PFSK-1 (cell line): ENCODE data around the gene COLQ. TPM values are rescaled to one million over a fixed set of nuclear protein-coding genes. Genes with fewer than 3 reads are reported as not detected.

Experiments used
- FOXP2 ChIP-seq: optimal IDR thresholded peaks from 2 replicates; pipeline ENCODE3; 2011; ENCODE audit warnings: borderline replicate concordance, control low read depth, inconsistent platforms; ENCODE audit not compliant: insufficient read depth; ENCODE audit errors: extremely low read length, extremely low read depth
- POLR2AphosphoS5 ChIP-seq: IDR thresholded peaks from 2 replicates; pipeline ENCODE4 v1.6.1; 2012; ENCODE audit warnings: low read depth, mild to moderate bottlenecking, control low read depth, low read length, moderate library complexity
- SIN3A ChIP-seq: IDR thresholded peaks from 2 replicates; pipeline ENCODE4 v1.6.1; 2012; ENCODE audit warnings: mild to moderate bottlenecking, low read length, moderate library complexity, borderline replicate concordance; ENCODE audit not compliant: insufficient read depth
- TAF1 ChIP-seq: IDR thresholded peaks from 2 replicates; pipeline ENCODE4 v1.6.1; 2012; ENCODE audit warnings: low read length, control low read depth, borderline replicate concordance; ENCODE audit not compliant: insufficient read depth
- polyA plus RNA-seq: library from polyadenylated mRNA; unstranded; fragments of >200 nt; gene quantifications from one replicate; pipeline ENCODE4 v1.2.1, GENCODE V29; 2012; ENCODE audit warnings: low read depth, missing spikeins; ENCODE audit not compliant: insufficient read length
- TF ChIP-seq, protein P1 (sequence below), 2 experiments: IDR thresholded peaks; 2 replicates each; pipeline versions ENCODE4 v1.6.1 to v1.8.0; 2011 to 2012; ENCODE audit warnings: low read depth in 2 of 2, low read length in 2 of 2, control low read depth in 1 of 2, inconsistent platforms in 1 of 2, mild to moderate bottlenecking in 1 of 2, moderate library complexity in 1 of 2; ENCODE audit not compliant: insufficient read depth in 1 of 2

The COLQ gene
- polyA plus RNA-seq, result 0.70 TPM

DNA sequence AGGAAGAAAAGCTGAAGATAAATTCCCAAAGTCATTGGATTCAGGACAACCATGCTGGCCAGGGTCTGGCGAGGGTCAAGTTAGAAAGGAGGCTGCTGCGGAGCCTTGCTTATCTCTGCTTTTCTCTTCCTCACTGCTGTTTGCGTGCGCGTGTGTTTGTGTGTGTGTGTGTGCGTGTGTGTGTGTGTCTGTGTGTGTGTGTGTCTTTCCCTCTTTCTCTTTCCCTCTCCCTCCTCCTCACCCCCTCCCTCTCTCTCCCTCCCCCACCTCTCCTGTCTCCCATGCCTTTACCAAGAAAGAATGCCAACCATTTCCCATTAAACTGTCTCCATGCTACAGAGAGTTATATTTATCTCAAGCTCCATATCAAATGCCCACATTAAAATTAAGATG, at the start of gene COLQ:
Gene COLQ (minus strand): TSS at position 134 of the 393 bp plus-strand sequence. CDS start 81 bp downstream, at position 53.
- TF ChIP-seq TAF1 (no peak), POLR2AphosphoS5 (no peak), SIN3A (no peak), FOXP2 (no peak)
- TF ChIP-seq, protein P1, sequence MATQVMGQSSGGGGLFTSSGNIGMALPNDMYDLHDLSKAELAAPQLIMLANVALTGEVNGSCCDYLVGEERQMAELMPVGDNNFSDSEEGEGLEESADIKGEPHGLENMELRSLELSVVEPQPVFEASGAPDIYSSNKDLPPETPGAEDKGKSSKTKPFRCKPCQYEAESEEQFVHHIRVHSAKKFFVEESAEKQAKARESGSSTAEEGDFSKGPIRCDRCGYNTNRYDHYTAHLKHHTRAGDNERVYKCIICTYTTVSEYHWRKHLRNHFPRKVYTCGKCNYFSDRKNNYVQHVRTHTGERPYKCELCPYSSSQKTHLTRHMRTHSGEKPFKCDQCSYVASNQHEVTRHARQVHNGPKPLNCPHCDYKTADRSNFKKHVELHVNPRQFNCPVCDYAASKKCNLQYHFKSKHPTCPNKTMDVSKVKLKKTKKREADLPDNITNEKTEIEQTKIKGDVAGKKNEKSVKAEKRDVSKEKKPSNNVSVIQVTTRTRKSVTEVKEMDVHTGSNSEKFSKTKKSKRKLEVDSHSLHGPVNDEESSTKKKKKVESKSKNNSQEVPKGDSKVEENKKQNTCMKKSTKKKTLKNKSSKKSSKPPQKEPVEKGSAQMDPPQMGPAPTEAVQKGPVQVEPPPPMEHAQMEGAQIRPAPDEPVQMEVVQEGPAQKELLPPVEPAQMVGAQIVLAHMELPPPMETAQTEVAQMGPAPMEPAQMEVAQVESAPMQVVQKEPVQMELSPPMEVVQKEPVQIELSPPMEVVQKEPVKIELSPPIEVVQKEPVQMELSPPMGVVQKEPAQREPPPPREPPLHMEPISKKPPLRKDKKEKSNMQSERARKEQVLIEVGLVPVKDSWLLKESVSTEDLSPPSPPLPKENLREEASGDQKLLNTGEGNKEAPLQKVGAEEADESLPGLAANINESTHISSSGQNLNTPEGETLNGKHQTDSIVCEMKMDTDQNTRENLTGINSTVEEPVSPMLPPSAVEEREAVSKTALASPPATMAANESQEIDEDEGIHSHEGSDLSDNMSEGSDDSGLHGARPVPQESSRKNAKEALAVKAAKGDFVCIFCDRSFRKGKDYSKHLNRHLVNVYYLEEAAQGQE (IDR thresholded peaks at IDR 0.05; ENCODE audit: insufficient read depth in 1 of 2, low read depth in 2 of 2, low read length in 2 of 2), result no peak

DNA sequence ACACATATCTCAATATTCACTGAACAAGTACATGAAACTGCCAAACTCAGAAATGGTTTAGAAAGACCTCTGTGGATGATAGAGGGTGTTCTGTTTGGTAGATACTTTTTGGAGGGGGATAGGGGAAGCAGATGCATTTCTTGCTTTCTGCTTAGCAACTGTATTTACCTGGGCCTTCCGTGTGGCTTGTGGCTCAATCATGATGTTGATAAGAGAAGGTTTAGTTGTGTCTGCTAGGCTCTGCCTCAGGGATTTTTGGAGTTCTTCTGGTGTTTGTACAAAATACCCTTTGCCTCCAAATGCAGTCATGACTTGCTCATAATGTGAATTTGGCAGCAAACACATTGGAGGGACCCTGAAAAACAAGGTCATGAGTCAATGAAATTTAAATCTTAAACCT, 41.7 kb upstream of the COLQ start:
- TF ChIP-seq TAF1, result no peak
- TF ChIP-seq POLR2AphosphoS5, result no peak
- TF ChIP-seq SIN3A, result no peak
- no peak for TF ChIP-seq FOXP2
- TF ChIP-seq, protein P1 (IDR thresholded peaks at IDR 0.05; ENCODE audit: insufficient read depth in 1 of 2, low read depth in 2 of 2, low read length in 2 of 2), result no peak

DNA sequence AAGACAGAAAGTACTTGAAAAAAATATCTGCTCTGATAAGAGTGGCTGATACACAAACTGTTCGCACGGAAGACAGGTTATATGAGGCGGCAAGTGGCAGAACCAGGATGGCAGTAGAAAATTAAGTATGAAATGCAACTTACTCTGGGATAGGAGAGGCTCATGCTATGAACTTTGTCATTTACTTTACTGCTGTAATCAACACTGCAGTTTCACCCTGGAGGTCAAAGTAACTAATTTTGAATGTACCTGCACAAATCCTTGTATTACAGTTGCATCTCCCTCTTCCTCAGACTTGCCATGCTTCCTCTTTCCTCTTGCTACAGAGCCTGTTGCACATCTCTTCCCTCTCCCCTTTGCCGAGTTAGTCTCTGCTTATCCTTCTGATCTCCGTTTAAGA, 41.1 kb upstream of the COLQ start:
- TF ChIP-seq TAF1 (no peak), FOXP2 (no peak), SIN3A (no peak), POLR2AphosphoS5 (no peak)
- TF ChIP-seq, protein P1 (IDR thresholded peaks at IDR 0.05; ENCODE audit: insufficient read depth in 1 of 2, low read depth in 2 of 2, low read length in 2 of 2), result no peak

DNA sequence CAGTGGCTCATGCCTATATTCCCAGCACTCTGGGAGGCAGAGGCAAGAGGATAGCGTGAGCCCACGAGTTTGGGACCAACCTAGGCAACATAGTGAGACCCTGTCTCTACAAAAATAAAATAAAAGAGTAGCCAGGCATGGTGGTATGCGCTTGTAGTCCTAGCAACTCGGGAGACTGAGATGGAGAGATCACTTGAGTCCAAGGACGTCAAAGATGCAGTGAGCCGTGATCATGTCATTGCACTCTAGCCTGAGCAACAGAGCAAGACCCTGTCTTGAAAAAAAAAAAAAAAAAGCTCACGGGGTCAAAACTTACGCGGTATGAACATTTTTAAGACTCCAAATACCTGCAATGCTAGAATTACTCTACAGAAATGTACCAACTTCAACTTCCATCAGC, 37.1 kb upstream of the COLQ start:
- no peak for TF ChIP-seq TAF1
- no peak for TF ChIP-seq POLR2AphosphoS5

DNA sequence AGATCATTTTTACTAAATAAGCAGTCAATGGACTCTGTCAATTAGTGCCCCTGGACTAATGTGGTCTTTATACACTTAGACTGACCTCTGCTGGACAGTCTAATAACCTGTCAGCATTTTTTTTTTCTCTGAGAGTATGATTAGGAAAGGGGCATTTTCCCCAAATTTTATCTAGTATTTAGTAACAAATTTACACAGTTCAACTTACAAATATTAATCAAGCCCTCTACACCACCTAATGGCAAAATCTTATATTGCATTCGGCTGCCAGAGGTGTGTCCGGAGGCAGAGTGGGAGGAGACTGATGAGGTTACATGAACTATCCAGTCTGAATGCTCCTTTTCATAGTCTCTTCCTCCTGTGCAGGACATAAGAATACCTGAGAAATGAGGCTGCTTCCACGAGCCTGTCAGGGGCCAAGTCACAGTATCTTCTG, 36.0 kb upstream of the COLQ start:
- no peak for TF ChIP-seq TAF1

DNA sequence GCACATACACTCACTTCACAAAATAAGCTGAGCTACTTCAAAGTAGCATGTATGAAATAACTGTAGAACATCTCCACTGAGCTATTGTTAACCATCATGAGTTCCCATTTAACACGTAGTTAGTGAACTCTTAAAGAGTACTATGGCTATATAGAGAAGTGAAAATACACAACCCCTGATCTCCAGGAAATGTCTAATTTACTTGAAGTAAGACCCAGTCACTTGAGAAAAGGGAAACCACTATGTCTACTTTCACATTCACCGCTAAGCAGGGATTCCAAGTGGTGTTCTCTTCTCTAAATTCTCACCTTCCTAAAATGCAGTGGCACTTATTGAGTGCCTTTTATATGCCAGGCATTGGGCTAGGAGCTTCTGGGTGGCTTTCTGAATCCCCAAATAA, 35.0 kb upstream of the COLQ start:
- TF ChIP-seq POLR2AphosphoS5, result no peak
- TF ChIP-seq SIN3A, result no peak
- TF ChIP-seq FOXP2, result no peak

DNA sequence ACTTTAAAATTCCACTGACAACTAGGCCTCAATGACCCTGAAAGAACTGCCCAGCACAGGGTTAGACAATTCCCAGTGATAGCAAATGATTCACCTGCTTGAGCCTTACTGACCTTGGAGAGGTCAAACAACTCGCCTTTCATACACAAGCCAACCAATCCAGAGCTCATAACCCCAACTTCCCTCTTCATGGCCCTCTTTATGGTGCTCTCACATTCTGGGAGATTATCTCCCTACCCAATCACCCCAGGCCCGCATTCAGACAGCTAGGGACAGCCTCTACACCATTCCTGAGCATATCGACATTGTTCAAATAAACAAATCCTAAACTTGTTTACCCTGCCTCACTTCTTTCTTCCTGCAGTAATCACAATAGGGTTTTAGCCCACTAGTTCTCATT, 32.2 kb upstream of the COLQ start:
- TF ChIP-seq, protein P1 (IDR thresholded peaks at IDR 0.05; ENCODE audit: insufficient read depth in 1 of 2, low read depth in 2 of 2, low read length in 2 of 2), result no peak
- no peak for TF ChIP-seq POLR2AphosphoS5
- no peak for TF ChIP-seq FOXP2
- no peak for TF ChIP-seq SIN3A
- TF ChIP-seq TAF1, result no peak
